Activated naive CD8-positive, alpha-beta T cell treated with anti-CD3 and anti-CD28 coated beads for 36 hours (primary cell): ENCODE results near the gene APPBP2. TPM values are rescaled to one million over a fixed set of nuclear protein-coding genes. Genes with fewer than 3 reads are reported as not detected.

Source experiments
- DNase-seq: peaks from one replicate; pipeline ENCODE4 v3.0.0; 2021
- H3K27ac Mint-ChIP-seq: one replicate; pipeline ENCODE4 v1.8.0; 2022; ENCODE audit warnings: mild to moderate bottlenecking, moderate library complexity, mixed read lengths
- H3K27me3 Mint-ChIP-seq: one replicate; pipeline ENCODE4 v1.8.0; 2022; ENCODE audit warnings: mild to moderate bottlenecking, mixed read lengths
- H3K36me3 Mint-ChIP-seq: one replicate; pipeline ENCODE4 v1.8.0; 2021; ENCODE audit warnings: mild to moderate bottlenecking, mixed read lengths
- H3K4me1 Mint-ChIP-seq: one replicate; pipeline ENCODE4 v1.8.0; 2021; ENCODE audit warnings: mixed read lengths
- H3K4me3 Mint-ChIP-seq: one replicate; pipeline ENCODE4 v1.8.0; 2022; ENCODE audit warnings: mild to moderate bottlenecking, moderate library complexity, mixed read lengths
- H3K9me3 Mint-ChIP-seq: one replicate; pipeline ENCODE4 v1.8.0; 2022; ENCODE audit warnings: mixed read lengths
- total RNA-seq, 2 experiments: library from RNA; stranded (reverse); gene quantifications; one replicate each; pipeline ENCODE4 v1.2.3, GENCODE V29; 2021

APPBP2 gene
- total RNA-seq, 2 experiments from 2014 or later = 21.8 to 23.5 TPM

- Mint-ChIP-seq H3K4me3 (no peak overlapping the region), H3K4me1 (no peaks in the 10 kb centered on the region)
Measured at GRCh38 chr17:60545465-60546191, 19.6 kb upstream of the APPBP2 start.

GRCh38 chr17:60542071-60542470 lies 16.0 kb upstream of the APPBP2 start:
- H3K36me3 Mint-ChIP-seq = no peaks in the 10 kb centered on the region
- H3K9me3 Mint-ChIP-seq = no peaks in the 10 kb centered on the region
- DNase-seq = no peak
- H3K27me3 Mint-ChIP-seq = no peaks in the 10 kb centered on the region
- H3K4me1 Mint-ChIP-seq = no peaks in the 10 kb centered on the region
- no peak overlapping the region for H3K27ac Mint-ChIP-seq
- H3K4me3 Mint-ChIP-seq = no peak overlapping the region

More at GRCh38 chr17:60545465-60546191, 19.6 kb upstream of the APPBP2 start:
- Mint-ChIP-seq H3K9me3 (no peaks in the 10 kb centered on the region), H3K27ac (no peak overlapping the region), H3K36me3 (no peaks in the 10 kb centered on the region), H3K27me3 (no peaks in the 10 kb centered on the region)
- no peak for DNase-seq

GRCh38 chr17:60540460-60540859 lies 14.4 kb upstream of the APPBP2 start:
- Mint-ChIP-seq H3K9me3 (no peaks in the 10 kb centered on the region), H3K4me1 (no peaks in the 10 kb centered on the region), H3K4me3 (no peak overlapping the region), H3K27me3 (no peaks in the 10 kb centered on the region), H3K36me3 (no peaks in the 10 kb centered on the region), H3K27ac (no peak overlapping the region)
- DNase-seq = no peak

- no peaks in the 10 kb centered on the region for H3K4me1 Mint-ChIP-seq
- no peak for DNase-seq
- no peaks in the 10 kb centered on the region for H3K9me3 Mint-ChIP-seq
- H3K36me3 Mint-ChIP-seq = no peaks in the 10 kb centered on the region
- no peak overlapping the region for H3K4me3 Mint-ChIP-seq
- H3K27me3 Mint-ChIP-seq = no peaks in the 10 kb centered on the region
- no peak overlapping the region for H3K27ac Mint-ChIP-seq
Measured at GRCh38 chr17:60539807-60540206, 13.8 kb upstream of the APPBP2 start.

DNA sequence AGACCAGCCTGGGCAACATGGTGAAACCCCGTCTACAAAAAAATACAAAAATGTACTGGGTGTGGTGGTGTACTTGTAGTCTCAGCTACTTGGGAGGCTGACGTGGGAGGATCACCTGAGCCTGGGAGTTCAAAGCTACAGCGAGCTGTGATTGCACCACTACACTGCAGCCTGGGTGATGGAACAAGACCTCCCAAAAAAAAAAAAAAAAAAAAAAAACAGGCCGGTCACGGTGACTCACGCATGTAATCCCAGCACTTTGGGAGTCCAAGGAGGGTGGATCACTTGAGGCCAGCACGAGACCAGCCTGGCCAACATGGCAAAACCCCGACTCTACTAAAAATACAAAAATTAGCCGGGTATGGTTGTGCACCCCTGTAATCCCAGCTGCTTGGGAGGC lies 12.7 kb upstream of the APPBP2 start:
- no peak overlapping the region for H3K4me3 Mint-ChIP-seq

DNA sequence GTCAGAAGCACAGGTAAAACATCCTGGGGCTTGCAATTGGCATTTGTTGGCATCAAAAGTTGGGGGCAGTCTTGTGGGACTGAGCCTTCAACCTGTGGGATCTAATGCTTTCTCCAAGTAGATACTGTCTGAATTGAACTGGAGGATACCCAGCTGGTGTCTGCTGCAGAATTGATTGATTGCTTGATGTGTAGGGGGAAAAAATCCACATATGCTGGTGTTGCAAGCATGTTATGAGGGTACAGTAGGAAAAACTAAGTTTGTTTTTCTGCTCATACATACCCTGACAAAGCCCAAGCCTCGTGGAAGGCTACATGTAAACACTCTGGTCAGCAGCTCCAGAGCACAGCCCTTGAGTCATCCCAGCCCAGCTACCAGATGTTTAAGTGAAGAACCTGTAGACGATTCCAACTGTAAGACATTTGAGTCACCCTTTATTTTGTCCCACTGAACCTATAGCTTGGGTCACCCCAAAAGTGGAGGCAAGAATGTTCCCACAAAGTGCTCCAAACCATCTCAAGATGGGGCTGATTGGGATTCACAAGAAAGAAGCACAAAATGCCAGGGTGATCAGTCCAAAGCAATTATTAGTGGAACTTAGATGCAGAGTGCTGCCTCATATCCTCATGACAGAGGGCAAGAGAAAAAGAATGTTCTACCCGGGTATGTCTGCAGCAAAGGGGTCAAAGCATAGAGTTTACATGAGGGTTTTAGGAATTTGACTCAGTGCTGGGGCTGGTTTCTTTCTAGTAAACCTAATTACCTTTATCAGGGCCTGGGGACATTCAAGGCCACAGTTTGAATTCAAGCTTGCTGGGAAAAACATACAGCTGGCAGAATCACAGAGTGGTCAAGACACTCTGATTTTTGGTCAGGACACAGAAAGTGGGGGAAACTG lies 9.6 kb upstream of the APPBP2 start:
- H3K27me3 Mint-ChIP-seq = no peaks in the 10 kb centered on the region
- DNase-seq = no peak
- H3K4me3 Mint-ChIP-seq = no peak overlapping the region
- H3K9me3 Mint-ChIP-seq = no peaks in the 10 kb centered on the region
- H3K27ac Mint-ChIP-seq = no peak overlapping the region
- no peaks in the 10 kb centered on the region for H3K36me3 Mint-ChIP-seq
- no peaks in the 10 kb centered on the region for H3K4me1 Mint-ChIP-seq

More for the DNA sequence above, 12.7 kb upstream of the APPBP2 start:
- Mint-ChIP-seq H3K36me3 (no peaks in the 10 kb centered on the region), H3K27ac (no peak overlapping the region), H3K27me3 (no peaks in the 10 kb centered on the region), H3K4me1 (no peaks in the 10 kb centered on the region), H3K9me3 (no peaks in the 10 kb centered on the region)
- DNase-seq = no peak

DNA sequence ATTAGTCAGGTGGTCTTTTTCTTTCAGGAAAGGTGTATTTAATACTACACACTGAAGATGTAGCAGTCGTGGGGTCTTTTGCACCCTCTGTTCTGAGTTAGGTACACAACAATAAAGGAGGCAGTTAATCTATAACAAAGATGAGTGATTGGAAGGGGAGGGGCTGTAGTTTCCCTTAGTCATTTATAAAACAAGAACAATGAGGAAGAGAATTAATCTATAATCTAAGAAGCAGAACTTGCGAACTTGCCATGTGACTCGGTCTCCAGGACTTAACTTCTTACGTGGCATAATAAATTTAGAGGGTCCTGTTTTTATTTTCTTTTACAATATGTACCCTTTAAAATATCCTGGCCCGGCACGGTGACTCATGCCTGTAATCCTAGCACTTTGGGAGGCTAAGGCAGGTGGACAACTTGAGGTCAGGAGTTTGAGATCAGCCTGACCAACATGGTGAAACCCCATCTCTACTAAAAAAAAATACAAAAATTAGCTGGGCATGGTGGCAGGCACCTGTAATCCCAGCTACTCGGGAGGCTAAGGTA lies 8.6 kb upstream of the APPBP2 start:
- H3K27ac Mint-ChIP-seq = no peak overlapping the region

DNA sequence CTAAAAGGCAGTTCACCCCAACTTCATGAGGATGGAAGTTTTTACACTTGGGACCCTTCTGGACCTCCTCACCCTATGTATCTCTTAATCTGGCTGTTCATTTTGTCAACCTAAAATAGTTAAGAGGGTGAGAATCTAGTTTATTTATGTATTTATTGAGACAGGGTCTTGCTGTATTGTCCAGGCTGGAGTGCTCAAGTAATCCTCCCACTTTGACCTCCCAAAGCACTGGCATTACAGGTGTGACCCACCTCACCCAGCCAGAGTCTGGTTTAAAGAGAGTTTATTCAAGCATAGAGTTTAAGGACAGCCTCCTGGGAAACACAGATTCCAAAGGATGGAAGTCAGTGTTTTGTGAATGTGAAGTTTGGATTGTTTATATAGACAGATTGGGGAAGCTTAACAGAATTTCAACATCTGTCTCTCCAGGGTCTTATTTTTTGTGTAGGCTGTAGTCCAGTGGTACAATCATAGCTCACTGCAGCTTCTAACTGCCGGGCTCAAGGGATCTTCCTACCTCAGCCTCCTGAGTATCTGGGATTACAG lies 8.0 kb upstream of the APPBP2 start:
- Mint-ChIP-seq H3K27ac (no peak overlapping the region), H3K4me1 (no peaks in the 10 kb centered on the region), H3K9me3 (no peaks in the 10 kb centered on the region), H3K27me3 (no peaks in the 10 kb centered on the region), H3K36me3 (no peaks in the 10 kb centered on the region), H3K4me3 (no peak overlapping the region)
- DNase-seq = no peak

More for the DNA sequence above, 8.6 kb upstream of the APPBP2 start:
- DNase-seq = no peak
- Mint-ChIP-seq H3K4me1 (no peaks in the 10 kb centered on the region), H3K9me3 (no peaks in the 10 kb centered on the region), H3K27me3 (no peaks in the 10 kb centered on the region), H3K4me3 (no peak overlapping the region), H3K36me3 (no peaks in the 10 kb centered on the region)

GRCh38 chr17:60529806-60530205 lies 3.8 kb upstream of the APPBP2 start:
- Mint-ChIP-seq H3K36me3 (peaks cover 2% of the 10 kb centered on the region), H3K9me3 (no peaks in the 10 kb centered on the region), H3K27me3 (no peaks in the 10 kb centered on the region), H3K4me1 (peaks cover 5% of the 10 kb centered on the region), H3K4me3 (no peak overlapping the region), H3K27ac (no peak overlapping the region)
- DNase-seq = no peak

- Mint-ChIP-seq H3K4me1 (peaks cover 12% of the 10 kb centered on the region), H3K36me3 (peaks cover 2% of the 10 kb centered on the region), H3K4me3 (no peak overlapping the region), H3K27me3 (no peaks in the 10 kb centered on the region), H3K27ac (no peak overlapping the region), H3K9me3 (no peaks in the 10 kb centered on the region)
- no peak for DNase-seq
Measured at GRCh38 chr17:60528828-60529227, 2.8 kb upstream of the APPBP2 start.

DNA sequence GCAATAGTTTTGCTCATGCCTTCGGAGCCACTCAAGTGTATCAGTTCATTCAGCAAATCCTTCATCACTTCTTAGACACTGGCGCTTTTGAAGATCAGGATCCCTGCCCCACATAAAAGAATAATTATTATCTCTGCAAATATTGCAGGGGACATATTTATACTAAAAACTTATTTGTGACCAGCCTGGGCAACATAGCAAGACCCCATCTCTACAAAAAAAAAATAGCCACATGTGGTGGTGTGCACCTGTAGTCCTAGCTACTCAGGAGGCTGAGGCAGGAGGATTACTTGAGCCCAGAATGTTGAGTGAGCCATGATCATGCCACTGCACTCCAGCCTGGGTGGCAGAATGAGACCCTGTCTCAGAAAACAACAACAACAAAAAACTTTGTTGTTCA lies 1.7 kb upstream of the APPBP2 start:
- Mint-ChIP-seq H3K27ac (no peak overlapping the region), H3K9me3 (no peaks in the 10 kb centered on the region), H3K4me3 (peak overlapping the region; percentile 41), H3K27me3 (no peaks in the 10 kb centered on the region), H3K4me1 (peaks cover 17% of the 10 kb centered on the region), H3K36me3 (peaks cover 3% of the 10 kb centered on the region)
- DNase-seq = no peak

DNA sequence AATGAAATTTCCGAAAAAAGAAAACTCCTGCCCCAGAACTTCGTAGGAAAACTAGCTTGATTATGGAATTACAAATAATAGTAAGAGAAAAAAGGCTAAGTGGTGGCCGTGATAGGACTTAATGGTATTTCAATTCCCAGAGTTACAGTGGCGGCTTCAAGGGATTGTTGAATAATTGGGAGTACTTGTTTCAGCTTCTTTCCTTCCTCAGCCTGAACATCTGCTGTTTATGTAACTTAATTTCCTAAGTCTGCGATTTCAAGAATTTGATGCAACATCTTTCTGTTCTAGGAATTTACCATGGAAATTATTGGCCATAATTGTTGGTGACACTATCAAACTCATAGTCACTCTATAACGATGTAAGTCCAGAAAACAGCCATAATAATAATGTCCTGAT lies 684 bp upstream of the APPBP2 start:
- Mint-ChIP-seq H3K4me3 (peak overlapping the region; percentile 99), H3K4me1 (peaks cover 20% of the 10 kb centered on the region), H3K27me3 (no peaks in the 10 kb centered on the region), H3K36me3 (peaks cover 3% of the 10 kb centered on the region), H3K27ac (peak overlapping the region; percentile 95), H3K9me3 (no peaks in the 10 kb centered on the region)
- no peak for DNase-seq

DNA sequence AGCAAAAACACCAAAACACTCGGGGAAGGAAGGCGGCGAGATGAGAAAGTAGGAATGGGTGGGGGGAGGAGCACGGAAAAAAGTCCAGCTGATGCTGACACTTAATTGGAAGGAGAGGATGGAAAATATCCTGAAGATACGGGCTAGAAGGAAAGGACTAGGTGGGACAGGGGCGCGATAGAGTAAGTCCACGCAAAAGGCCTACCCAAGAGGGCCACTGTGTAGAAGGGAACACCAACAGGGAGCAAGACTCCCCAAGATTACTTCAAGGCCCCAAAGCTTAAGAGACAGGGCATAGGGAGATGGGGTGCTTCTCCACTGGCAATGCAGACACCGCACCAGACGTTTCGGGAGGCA lies 736 bp downstream of the APPBP2 start:
- no peaks in the 10 kb centered on the region for H3K27me3 Mint-ChIP-seq
- peak overlapping the region; percentile 99 for H3K4me3 Mint-ChIP-seq
- H3K4me1 Mint-ChIP-seq = peaks cover 26% of the 10 kb centered on the region
- H3K9me3 Mint-ChIP-seq = no peaks in the 10 kb centered on the region
- peak overlapping the region; percentile 95 for H3K27ac Mint-ChIP-seq
- peaks cover 3% of the 10 kb centered on the region for H3K36me3 Mint-ChIP-seq
- DNase-seq = no peak

- peak overlapping the region; percentile 95 for H3K27ac Mint-ChIP-seq
- H3K4me1 Mint-ChIP-seq = peaks cover 26% of the 10 kb centered on the region
- peaks cover 3% of the 10 kb centered on the region for H3K36me3 Mint-ChIP-seq
- no peaks in the 10 kb centered on the region for H3K9me3 Mint-ChIP-seq
- peak overlapping the region; percentile 99 for H3K4me3 Mint-ChIP-seq
- DNase-seq = no peak
- H3K27me3 Mint-ChIP-seq = no peaks in the 10 kb centered on the region
Measured at GRCh38 chr17:60524463-60525327, 1.3 kb downstream of the APPBP2 start.
